ENCODE results near the gene DENND5A.

DNA sequence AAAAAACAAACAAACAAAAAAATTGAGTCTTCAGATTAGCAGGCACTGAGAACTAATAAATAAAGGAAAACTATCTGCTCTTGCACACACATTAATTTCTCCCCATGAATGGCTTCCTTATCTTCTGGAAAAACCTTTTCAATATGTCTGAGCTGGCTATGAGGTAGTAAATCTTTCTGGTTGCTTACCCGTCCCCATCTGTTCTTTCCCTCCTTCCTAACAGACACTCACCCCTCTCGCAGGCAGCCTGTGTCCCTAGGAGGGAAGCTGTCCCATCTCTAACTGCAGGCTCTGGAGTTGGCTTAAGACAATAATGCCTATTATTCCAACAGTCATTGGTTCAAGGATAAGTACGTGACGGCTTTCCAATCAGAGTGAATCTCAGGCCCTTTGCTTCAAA, 165.5 kb downstream of the DENND5A start:
- TF ChIP-seq, protein P1, sequence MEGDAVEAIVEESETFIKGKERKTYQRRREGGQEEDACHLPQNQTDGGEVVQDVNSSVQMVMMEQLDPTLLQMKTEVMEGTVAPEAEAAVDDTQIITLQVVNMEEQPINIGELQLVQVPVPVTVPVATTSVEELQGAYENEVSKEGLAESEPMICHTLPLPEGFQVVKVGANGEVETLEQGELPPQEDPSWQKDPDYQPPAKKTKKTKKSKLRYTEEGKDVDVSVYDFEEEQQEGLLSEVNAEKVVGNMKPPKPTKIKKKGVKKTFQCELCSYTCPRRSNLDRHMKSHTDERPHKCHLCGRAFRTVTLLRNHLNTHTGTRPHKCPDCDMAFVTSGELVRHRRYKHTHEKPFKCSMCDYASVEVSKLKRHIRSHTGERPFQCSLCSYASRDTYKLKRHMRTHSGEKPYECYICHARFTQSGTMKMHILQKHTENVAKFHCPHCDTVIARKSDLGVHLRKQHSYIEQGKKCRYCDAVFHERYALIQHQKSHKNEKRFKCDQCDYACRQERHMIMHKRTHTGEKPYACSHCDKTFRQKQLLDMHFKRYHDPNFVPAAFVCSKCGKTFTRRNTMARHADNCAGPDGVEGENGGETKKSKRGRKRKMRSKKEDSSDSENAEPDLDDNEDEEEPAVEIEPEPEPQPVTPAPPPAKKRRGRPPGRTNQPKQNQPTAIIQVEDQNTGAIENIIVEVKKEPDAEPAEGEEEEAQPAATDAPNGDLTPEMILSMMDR (IDR thresholded peaks at IDR 0.05), result no peak
- TF ChIP-seq POLR2A (IDR thresholded peaks at IDR 0.05), result no peak

Data from body of pancreas (tissue), 4 donors.